Thyroid gland (tissue), 4 donors: ENCODE measurements around the gene UPF1. TPM values are rescaled to one million over a fixed set of nuclear protein-coding genes. Genes with fewer than 3 reads are reported as not detected.

Experiments
- DNase-seq, 2 donors: peaks; one replicate each; pipeline ENCODE4 v3.0.0-alpha.2; 2019
- H3K27ac ChIP-seq, 3 donors: fragments of 200-600 bp; sonication (generic); 1 replicate in 2 of 3; 2 replicates in 1 of 3; pipeline ENCODE4 v1.5.1; 2016 to 2019; ENCODE audit warnings: mild to moderate bottlenecking in 1 of 3, moderate library complexity in 1 of 3
- H3K27me3 ChIP-seq: fragments of 200-600 bp; sonication (generic); one replicate; pipeline ENCODE4 v1.5.1; 2019
- H3K36me3 ChIP-seq, 2 donors: fragments of 200-600 bp; sonication (generic); one replicate each; pipeline ENCODE4 v1.5.1; 2016 to 2019
- H3K4me1 ChIP-seq, 2 donors: fragments of 200-600 bp; sonication (generic); one replicate each; pipeline ENCODE4 v1.5.1; 2017 to 2019
- H3K4me3 ChIP-seq, 3 donors: fragments of 200-600 bp; sonication (generic); replicated peaks in 1 of 3; 1 replicate in 2 of 3; 2 replicates in 1 of 3; pipeline ENCODE4 v1.5.1; 2016; ENCODE audit warnings: mild to moderate bottlenecking in 1 of 3
- H3K9me3 ChIP-seq: fragments of 200-600 bp; sonication (generic); one replicate; pipeline ENCODE4 v1.5.1; 2017
- POLR2A ChIP-seq, 2 donors: fragments of 450-650 bp; IDR thresholded peaks; one replicate each; pipeline ENCODE4 v1.6.1; 2017; ENCODE audit warnings: antibody characterized with exemption in 2 of 2, mild to moderate bottlenecking in 2 of 2, moderate library complexity in 1 of 2
- WGBS, 2 donors: methylation state at CpG; one replicate each; pipeline ENCODE4 v1.1.5; 2017; 5-methylcytosine and 5-hydroxymethylcytosine counted together
- intact Hi-C: fragments of 100-400 bp; cut with DNase I; formaldehyde crosslinking; loops from one replicate; pipeline ENCODE4 v1.15.1; 2023
- total RNA-seq, 4 donors: library from RNA; depleted of rRNA; stranded (reverse); fragments of >200 nt; gene quantifications; one replicate each; pipeline ENCODE4 v1.2.3, GENCODE V29; 2016
- TF ChIP-seq, protein P1 (sequence below), 6 experiments: fragments of 200-600 bp in 3 of 6; fragments of 450-650 bp in 3 of 6; sonication (generic) in 3 of 6; IDR thresholded peaks; one replicate each; pipeline ENCODE4 v1.5.1; 2016 to 2019; ENCODE audit warnings: antibody characterized with exemption in 6 of 6, mild to moderate bottlenecking in 2 of 6, inconsistent platforms in 1 of 6, moderate library complexity in 1 of 6

Gene UPF1
- total RNA-seq, 4 donors from 2014 or later, result 56.7 to 122 (median 79.6) TPM

DNA sequence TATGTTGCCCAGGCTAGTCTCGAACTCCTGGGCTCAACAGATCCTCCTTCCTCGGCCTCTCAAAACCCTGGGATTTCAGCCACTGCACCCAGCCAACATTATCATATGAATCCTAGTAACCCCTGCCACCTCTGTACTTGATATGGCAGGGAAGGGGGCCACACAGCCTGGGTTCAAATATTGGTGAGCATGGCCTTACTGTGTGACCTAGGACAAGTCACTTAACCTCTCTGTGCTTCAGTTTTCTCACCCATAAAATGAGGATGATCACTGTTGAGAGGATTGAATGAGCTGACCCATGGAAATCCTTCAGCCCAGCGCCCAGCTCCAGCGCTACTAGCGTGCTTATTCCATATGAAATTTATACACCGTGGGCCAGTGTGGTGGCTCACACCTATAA, 37.1 kb upstream of the UPF1 start:
- Histone ChIP-seq H3K4me3 (no peak overlapping the region), H3K36me3 (no peaks in the 10 kb centered on the region), H3K27ac (no peak overlapping the region), H3K27me3 (peaks cover 14% of the 10 kb centered on the region), H3K9me3 (no peaks in the 10 kb centered on the region), H3K4me1 (peaks cover 11 to 14% of the 10 kb centered on the region in 2 donors)
- intact Hi-C loops, result no loop called here
- no peak for DNase-seq
- 89 to 91% methylated on average over 6 of the region's 6 CpGs for WGBS, 2 donors
- TF ChIP-seq, protein P1, sequence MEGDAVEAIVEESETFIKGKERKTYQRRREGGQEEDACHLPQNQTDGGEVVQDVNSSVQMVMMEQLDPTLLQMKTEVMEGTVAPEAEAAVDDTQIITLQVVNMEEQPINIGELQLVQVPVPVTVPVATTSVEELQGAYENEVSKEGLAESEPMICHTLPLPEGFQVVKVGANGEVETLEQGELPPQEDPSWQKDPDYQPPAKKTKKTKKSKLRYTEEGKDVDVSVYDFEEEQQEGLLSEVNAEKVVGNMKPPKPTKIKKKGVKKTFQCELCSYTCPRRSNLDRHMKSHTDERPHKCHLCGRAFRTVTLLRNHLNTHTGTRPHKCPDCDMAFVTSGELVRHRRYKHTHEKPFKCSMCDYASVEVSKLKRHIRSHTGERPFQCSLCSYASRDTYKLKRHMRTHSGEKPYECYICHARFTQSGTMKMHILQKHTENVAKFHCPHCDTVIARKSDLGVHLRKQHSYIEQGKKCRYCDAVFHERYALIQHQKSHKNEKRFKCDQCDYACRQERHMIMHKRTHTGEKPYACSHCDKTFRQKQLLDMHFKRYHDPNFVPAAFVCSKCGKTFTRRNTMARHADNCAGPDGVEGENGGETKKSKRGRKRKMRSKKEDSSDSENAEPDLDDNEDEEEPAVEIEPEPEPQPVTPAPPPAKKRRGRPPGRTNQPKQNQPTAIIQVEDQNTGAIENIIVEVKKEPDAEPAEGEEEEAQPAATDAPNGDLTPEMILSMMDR (IDR thresholded peaks at IDR 0.05), result no peak
- no peak for TF ChIP-seq POLR2A (IDR thresholded peaks at IDR 0.05)

DNA sequence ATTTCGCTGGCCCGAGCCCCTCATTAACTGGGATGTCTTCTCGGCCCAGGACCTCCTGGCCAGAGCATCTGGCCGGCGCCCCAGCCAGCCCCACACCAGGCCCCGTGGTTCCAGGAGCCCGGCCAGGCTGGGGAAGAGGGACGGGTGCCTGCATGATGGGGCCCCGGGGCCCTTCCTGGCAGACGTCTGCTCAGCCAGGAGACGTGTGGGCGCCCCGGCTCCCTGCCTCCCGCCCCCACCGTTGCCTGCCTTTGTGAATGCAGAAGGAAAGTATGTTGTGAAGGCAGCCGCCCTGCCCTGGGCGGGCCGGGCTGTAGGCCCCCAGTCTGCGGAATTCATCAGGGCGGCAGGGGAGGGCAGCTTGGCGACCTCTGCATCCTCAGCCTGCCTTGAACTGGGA, 36.2 kb upstream of the UPF1 start:
- WGBS, 2 donors, result 18 to 19% methylated on average over 14 to 21 of the region's 21 CpGs

DNA sequence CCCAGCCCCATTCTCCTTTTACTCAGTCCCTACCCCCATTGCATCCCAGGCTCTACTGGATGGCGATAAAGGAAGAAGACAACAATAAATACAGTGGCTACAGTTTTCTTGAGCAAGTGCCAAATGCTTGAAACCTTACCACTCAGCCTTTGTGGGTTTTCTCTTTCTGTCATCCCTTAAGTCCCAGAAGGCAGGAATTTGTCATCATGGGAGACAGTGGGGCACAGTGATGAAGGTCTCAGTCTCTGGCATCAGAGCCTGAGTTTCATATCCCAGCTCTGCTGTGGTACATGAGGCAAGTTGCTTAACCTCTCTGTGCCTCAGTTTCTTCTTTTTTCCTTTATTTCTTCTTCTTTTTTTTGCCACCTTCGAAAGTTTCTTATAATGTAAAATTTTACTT, 35.5 kb upstream of the UPF1 start:
- Histone ChIP-seq H3K27me3 (peaks cover 1% of the 10 kb centered on the region), H3K4me1 (no peaks in the 10 kb centered on the region), H3K27ac (no peak overlapping the region), H3K36me3 (no peaks in the 10 kb centered on the region), H3K4me3 (no peak overlapping the region), H3K9me3 (no peaks in the 10 kb centered on the region)
- DNase-seq, result no peak
- WGBS, 2 donors, result 73 to 84% methylated on average over 2 of the region's 2 CpGs
- intact Hi-C loops, result no loop called here
- TF ChIP-seq, protein P1 (IDR thresholded peaks at IDR 0.05), result no peak
- no peak for TF ChIP-seq POLR2A (IDR thresholded peaks at IDR 0.05)

More for the DNA sequence above, 36.2 kb upstream of the UPF1 start:
- peaks cover 8% of the 10 kb centered on the region for H3K27me3 ChIP-seq
- DNase-seq, result no peak
- H3K36me3 ChIP-seq, result no peaks in the 10 kb centered on the region
- TF ChIP-seq, protein P1 (IDR thresholded peaks at IDR 0.05), result no peak
- no peak for TF ChIP-seq POLR2A (IDR thresholded peaks at IDR 0.05)
- no peaks in the 10 kb centered on the region for H3K9me3 ChIP-seq
- peaks cover 5% of the 10 kb centered on the region in 2 donors for H3K4me1 ChIP-seq
- no peak overlapping the region for H3K27ac ChIP-seq
- H3K4me3 ChIP-seq, result no peak overlapping the region
- intact Hi-C loops, result no loop called here

DNA sequence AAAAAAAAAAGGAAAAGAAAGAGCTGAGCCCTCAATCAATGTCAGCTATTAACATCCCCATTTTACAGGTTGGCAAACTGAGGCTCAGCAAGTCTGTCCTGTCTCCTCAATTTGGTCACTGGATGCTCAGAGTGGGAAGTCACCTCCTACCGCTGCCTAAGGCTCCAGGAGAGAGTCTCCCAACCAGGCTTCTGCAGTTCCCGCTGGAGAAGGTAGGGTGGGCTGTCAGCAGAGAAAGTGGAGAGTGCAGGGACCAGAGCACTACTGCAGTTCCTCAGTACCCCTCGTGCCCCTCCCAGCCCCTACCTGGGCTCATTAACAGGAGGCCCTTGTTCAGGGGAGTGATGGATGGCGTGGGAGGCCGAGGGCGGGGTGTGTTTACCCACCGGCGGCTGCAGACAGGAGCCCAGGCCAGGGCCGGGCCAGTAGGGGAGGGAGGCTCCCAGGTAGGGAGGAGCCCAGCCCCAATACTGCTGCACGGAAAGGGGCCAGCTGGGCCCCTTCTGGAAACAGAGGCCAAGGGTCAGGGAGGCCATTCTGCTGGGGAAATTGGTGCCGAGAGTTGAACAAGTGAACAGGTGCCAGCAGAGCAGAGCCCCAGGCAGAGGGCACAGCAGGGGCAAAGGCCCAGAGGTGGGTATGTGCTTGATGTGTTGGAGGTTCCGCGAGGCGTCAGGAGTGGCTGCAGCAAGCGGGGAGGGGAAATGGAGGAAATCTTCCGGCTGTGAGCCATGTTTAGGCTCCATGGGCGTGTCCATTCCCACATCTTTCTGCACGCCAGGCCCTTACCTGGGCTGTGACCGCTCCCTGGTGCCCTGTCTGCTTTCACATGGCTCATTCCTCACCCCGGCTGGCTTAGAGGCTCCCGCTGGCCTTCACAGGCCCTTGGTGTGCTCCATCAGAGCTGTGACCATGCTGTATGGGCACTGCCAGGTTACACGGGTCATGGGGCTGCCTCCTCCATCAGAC, 33.1 kb upstream of the UPF1 start:
- Histone ChIP-seq H3K4me1 (no peaks in the 10 kb centered on the region), H3K36me3 (no peaks in the 10 kb centered on the region), H3K27me3 (no peaks in the 10 kb centered on the region), H3K4me3 (no peak overlapping the region), H3K27ac (no peak overlapping the region), H3K9me3 (no peaks in the 10 kb centered on the region)
- no peak for DNase-seq
- intact Hi-C loops, result no loop called here
- WGBS, 2 donors, result 47 to 57% methylated on average over 19 to 22 of the region's 22 CpGs
- TF ChIP-seq, protein P1 (IDR thresholded peaks at IDR 0.05), result no peak
- TF ChIP-seq POLR2A (IDR thresholded peaks at IDR 0.05), result no peak

DNA sequence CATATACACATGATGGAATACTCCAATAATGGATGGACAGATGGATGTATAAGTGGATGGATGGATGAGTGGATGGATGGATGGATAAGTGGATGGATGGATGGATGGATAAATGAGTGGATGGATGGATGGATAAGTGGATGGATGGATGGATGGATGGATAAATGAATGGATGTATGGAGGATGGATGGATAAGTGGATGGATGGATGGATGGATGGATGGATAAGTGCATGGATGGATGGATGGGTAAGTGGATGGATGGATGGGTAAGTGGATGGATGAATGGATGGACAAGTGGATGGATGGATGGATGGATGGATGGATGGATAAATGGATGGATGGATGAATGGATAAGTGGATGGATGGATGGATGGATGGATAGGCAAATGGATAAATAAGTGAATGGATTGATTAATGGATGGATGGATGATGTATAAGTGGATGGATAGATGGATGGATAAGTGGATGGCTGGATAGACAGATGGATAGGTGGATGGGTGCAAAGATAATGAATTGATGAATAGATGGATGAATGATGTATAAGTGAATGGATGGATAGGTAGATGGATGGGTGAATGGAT, 32.3 kb upstream of the UPF1 start:
- no peaks in the 10 kb centered on the region for H3K27me3 ChIP-seq
- no peak for TF ChIP-seq POLR2A (IDR thresholded peaks at IDR 0.05)
- TF ChIP-seq, protein P1 (IDR thresholded peaks at IDR 0.05), result no peak
- DNase-seq, result no peak
- intact Hi-C loops, result no loop called here
- H3K4me3 ChIP-seq, result no peak overlapping the region
- no peaks in the 10 kb centered on the region for H3K9me3 ChIP-seq
- no peaks in the 10 kb centered on the region for H3K36me3 ChIP-seq
- H3K27ac ChIP-seq, result no peak overlapping the region
- no peaks in the 10 kb centered on the region for H3K4me1 ChIP-seq
